ENCODE data around the gene MTRFR.

MTRFR gene

DNA sequence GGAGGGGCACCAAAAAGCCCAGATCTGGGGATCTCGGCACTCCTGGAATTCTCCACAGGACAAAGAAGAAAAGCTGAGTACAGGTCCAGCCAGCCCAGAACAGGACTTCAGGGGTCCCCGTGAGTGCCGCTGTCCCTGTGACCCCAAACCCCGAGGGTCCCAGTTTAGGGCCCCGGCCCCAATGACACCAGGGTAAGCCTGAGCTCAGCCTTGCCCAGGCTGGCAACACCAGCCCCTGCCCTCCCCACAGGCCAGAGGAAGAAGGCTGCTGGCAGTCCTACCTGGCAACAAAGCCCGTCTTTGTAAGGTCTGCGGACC is 36.6 kb downstream of the MTRFR start:
- DNase-seq (ENCODE audit: low read depth in 2 of 2, low spot score in 1 of 2): no peak

GRCh38 chr12:123270214-123271000 is 37.2 kb downstream of the MTRFR start:
- DNase-seq (ENCODE audit: low read depth in 2 of 2, low spot score in 1 of 2): no peak

GRCh38 chr12:123271001-123271668 is 37.9 kb downstream of the MTRFR start:
- peak; percentile 33 to 54 for DNase-seq (ENCODE audit: low read depth in 2 of 2, low spot score in 1 of 2)

GRCh38 chr12:123273166-123273565 is 39.9 kb downstream of the MTRFR start:
- no peak for DNase-seq (ENCODE audit: low read depth in 2 of 2, low spot score in 1 of 2)

GRCh38 chr12:123278101-123278627 is 44.9 kb downstream of the MTRFR start:
- DNase-seq (ENCODE audit: low read depth in 2 of 2, low spot score in 1 of 2): no peak

DNA sequence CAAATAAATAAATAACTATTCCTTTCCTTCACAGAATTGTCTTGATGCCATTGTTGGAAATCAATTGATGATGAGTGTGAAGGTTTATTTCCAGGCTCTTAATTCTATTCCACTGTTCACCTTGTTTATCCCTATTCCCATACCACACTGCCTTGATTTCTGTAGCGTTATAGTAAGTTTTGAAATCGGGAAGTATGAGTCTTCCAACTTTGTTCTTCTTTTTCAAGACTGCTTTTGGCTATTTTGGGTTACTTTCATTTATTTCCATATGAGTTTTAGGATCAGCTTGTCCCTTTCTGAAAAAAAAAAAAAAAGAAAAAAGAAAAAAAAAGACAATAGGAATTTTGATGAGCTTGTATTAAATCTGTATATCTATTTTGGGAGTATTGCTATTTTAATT is 47.7 kb downstream of the MTRFR start:
- no peak for DNase-seq (ENCODE audit: low read depth in 2 of 2, low spot score in 1 of 2)

DNA sequence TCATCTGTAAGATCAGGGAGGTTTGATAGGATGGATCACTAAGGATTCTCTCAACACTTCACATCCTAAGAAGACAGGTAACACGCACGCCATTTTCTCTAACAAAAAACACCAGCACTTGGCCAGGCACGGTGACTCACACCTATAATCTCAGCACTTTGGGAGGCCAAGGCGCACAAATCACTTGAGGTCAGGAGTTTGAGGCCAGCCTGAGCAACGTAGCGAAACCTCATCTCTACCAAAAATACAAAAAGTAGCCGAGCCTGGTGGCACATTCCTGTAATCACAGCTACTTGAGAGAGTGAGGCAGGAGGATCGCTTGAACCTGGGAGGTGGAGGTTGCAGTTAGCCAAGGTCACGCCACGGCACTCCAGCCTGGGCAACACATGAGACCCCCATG is 48.9 kb downstream of the MTRFR start:
- no peak for DNase-seq (ENCODE audit: low read depth in 2 of 2, low spot score in 1 of 2)

DNA sequence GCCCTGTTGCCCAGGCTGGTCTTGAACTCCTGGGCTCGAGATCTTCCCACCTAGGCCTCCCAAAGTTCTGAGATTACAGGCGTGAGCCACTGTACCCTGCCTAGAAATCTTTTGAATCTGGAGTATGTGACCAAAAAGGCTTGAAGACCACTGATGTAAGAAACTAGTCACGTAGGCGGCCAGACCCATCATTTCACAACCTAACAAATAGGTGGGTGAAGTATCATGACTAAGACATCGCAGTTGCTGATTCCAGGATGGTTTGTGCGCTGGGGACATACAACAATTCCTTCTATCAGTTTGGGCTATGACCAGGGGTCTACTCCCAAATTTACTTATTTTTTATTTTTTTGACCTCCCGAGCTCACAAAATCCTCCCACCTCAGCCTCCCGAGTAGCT is 50.2 kb downstream of the MTRFR start:
- no peak for DNase-seq (ENCODE audit: low read depth in 2 of 2, low spot score in 1 of 2)

GRCh38 chr12:123284669-123285068 is 51.4 kb downstream of the MTRFR start:
- no peak for DNase-seq (ENCODE audit: low read depth in 2 of 2, low spot score in 1 of 2)

DNA sequence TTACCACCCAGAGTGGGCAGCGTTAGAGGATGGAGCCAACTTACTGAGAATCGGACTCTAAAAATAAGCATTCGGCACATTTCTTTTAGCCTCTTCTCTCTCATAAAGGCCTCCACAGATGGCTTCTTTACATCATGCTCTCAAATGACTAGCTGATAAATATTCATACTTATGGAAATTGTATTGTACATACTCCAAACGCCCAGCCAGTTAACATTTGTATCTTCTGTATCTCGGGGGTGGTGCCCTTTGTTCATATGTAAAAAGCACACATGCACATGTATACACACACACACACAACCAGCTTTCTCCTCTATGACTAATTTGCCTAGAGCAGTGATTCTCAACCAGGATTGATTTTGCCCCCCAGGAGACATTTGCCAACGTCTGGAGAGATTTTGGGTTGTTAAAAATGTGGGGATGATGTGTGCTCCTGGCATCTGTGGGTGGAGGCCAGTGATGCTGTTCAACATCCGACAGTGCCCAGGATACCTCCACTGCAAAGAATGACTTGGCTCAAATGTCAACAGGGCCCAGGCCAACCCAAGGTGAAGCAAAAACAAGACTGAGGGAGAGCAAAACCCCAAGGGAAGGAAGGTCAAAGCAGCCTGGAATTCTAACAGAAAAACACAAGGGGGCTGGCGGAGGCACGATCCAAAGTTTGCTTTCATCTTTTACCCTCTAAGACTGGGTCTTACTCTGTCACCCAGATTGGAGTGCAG is 53.6 kb downstream of the MTRFR start:
- DNase-seq (ENCODE audit: low read depth in 2 of 2, low spot score in 1 of 2): no peak

DNA sequence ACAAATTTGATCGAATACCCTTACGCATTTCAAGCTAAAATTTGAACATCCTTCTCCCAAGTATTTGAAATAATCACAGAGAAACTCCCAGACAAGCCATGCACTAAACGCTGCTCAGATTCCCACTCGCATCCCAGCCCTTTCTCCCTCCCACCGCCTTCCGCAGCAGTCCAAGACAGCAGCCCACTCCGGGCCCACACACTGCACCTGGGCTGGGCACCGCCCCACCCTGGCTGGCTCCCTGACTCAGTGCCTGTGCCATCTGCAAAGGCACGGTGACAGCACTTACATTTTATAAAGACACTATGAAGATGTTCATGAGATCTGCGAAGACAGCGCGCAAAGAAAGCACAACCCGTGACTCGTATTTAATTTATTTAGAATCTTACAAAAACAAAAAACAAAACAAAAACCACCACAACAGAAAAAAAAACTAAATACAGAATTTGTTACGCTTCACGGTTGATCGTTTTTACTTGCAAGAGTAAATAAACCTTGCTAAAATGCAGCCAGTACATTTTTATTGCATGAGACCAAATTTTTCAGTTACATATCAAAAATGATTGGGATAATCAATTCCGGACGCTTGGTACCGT is 55.6 kb downstream of the MTRFR start:
- DNase-seq (ENCODE audit: low read depth in 2 of 2, low spot score in 1 of 2): no peak

DNA sequence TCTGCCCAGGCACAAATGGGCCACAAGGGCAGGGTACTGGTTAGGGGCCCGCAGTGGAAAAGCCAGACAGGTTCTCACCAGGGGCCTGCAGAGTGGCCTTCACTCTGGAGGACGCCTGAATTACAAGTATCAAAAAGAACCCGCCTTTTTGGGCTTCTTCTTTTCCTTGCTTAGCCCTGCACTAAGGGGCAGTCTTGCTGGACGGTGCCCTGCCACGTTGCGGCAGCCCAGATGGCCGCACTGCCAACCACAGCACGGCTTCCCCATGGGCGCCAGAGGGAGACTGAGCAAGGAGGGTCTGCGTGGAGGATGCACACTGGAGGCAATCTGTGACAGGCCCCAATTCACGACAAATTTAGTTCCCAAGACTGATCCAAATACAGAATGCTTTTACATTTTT is 56.7 kb downstream of the MTRFR start:
- no peak for DNase-seq (ENCODE audit: low read depth in 2 of 2, low spot score in 1 of 2)

- DNase-seq (ENCODE audit: low read depth in 2 of 2, low spot score in 1 of 2): no peak
Observed at GRCh38 chr12:123293178-123293760, 60.0 kb downstream of the MTRFR start.

GRCh38 chr12:123305136-123305535 is 71.9 kb downstream of the MTRFR start:
- DNase-seq (ENCODE audit: low read depth in 2 of 2, low spot score in 1 of 2): no peak

DNA sequence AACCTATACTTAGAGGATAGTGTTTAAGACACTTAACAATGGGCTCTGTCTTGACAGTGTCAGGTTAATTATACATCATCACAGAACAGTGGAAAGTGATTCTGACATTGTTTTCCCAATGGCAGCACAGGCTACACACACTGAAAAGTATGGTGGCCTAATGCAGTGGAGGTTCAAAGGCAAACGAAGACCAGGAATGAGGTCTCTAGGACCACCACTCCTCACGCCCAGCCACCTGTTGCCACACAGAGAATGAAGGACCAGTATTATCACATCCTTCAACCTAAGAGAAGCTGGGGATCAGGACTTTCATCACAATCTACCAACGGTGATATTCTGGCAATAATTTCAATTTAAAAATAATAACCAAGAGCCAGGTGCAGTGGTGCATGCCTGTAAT is 73.0 kb downstream of the MTRFR start:
- no peak for DNase-seq (ENCODE audit: low read depth in 2 of 2, low spot score in 1 of 2)
